Right atrium auricular region (tissue), 2 donors: ENCODE data around the gene CLEC2D. TPM values are rescaled to one million over a fixed set of nuclear protein-coding genes. Genes with fewer than 3 reads are reported as not detected.
A peak's percentile ranks its signal among the peaks of the same experiment; 100 is the strongest.
"Not testable (repeated sequence)": the region's sequence is repeated elsewhere in the genome, so short reads cannot be mapped to it uniquely, and the experiment has no call there.

ENCODE experiments used
- DNase-seq: peaks from one replicate; pipeline ENCODE4 v3.0.0-alpha.2; 2019; ENCODE audit warnings: low spot score
- H3K27ac ChIP-seq, 2 donors: fragments of 200-600 bp; sonication (generic); 1 replicate in 1 of 2; 2 replicates in 1 of 2; pipeline ENCODE4 v1.5.1; 2016 to 2019
- H3K27me3 ChIP-seq, 2 donors: fragments of 200-600 bp; sonication (generic); one replicate each; pipeline versions ENCODE4 v1.5.1 to v1.6.0; 2017 to 2019
- H3K36me3 ChIP-seq: fragments of 200-600 bp; sonication (generic); one replicate; pipeline ENCODE4 v1.5.1; 2016
- H3K4me1 ChIP-seq, 2 donors: fragments of 200-600 bp; sonication (generic); one replicate each; pipeline versions ENCODE4 v1.5.1 to v1.6.0; 2017 to 2019
- H3K4me3 ChIP-seq, 2 donors: fragments of 200-600 bp; sonication (generic); 1 replicate in 1 of 2; 2 replicates in 1 of 2; pipeline ENCODE4 v1.5.1; 2017 to 2019; ENCODE audit warnings: mild to moderate bottlenecking in 1 of 2, moderate library complexity in 1 of 2
- H3K9me3 ChIP-seq, 2 donors: fragments of 200-600 bp; sonication (generic); one replicate each; pipeline ENCODE4 v1.5.1; 2019
- CTCF ChIP-seq, 2 donors: fragments of 200-600 bp; sonication (generic); IDR thresholded peaks; one replicate each; pipeline ENCODE4 v1.5.1; 2019; ENCODE audit warnings: antibody characterized with exemption in 2 of 2
- total RNA-seq, 2 donors: library from RNA; depleted of rRNA; stranded (reverse); fragments of >200 nt; gene quantifications; one replicate each; pipeline ENCODE4 v1.1.0, GENCODE V29; 2016

Gene CLEC2D
- total RNA-seq, 2 donors from 2014 or later = 6.5 to 6.9 TPM

- no peak for TF ChIP-seq CTCF (IDR thresholded peaks at IDR 0.05)
- Histone ChIP-seq H3K4me1 (peaks cover 0 to 10% of the 10 kb centered on the region in 2 donors), H3K27ac (no peak overlapping the region)
Measured at GRCh38 chr12:9707356-9707755, 37.8 kb downstream of the CLEC2D start.

GRCh38 chr12:9707864-9708808, 38.6 kb downstream of the CLEC2D start:
- no peaks in the 10 kb centered on the region for H3K27me3 ChIP-seq
- H3K4me3 ChIP-seq = no peak overlapping the region
- H3K27ac ChIP-seq = no peak overlapping the region
- no peak for DNase-seq
- H3K4me1 ChIP-seq = peaks cover 0 to 10% of the 10 kb centered on the region in 2 donors
- no peaks in the 10 kb centered on the region for H3K9me3 ChIP-seq
- peak; percentile 36 to 80 for TF ChIP-seq CTCF (IDR thresholded peaks at IDR 0.05)
- no peaks in the 10 kb centered on the region for H3K36me3 ChIP-seq

More at GRCh38 chr12:9707356-9707755, 37.8 kb downstream of the CLEC2D start:
- Histone ChIP-seq H3K4me3 (no peak overlapping the region), H3K9me3 (no peaks in the 10 kb centered on the region), H3K36me3 (no peaks in the 10 kb centered on the region), H3K27me3 (no peaks in the 10 kb centered on the region)
- DNase-seq = no peak

GRCh38 chr12:9708853-9709252, 39.3 kb downstream of the CLEC2D start:
- DNase-seq = no peak
- H3K27me3 ChIP-seq = no peaks in the 10 kb centered on the region
- TF ChIP-seq CTCF (IDR thresholded peaks at IDR 0.05) = no peak
- no peak overlapping the region for H3K27ac ChIP-seq
- H3K4me1 ChIP-seq = peaks cover 0 to 10% of the 10 kb centered on the region in 2 donors
- no peaks in the 10 kb centered on the region for H3K9me3 ChIP-seq
- no peak overlapping the region for H3K4me3 ChIP-seq
- no peaks in the 10 kb centered on the region for H3K36me3 ChIP-seq

GRCh38 chr12:9710584-9711375, 41.3 kb downstream of the CLEC2D start:
- H3K27me3 ChIP-seq = no peaks in the 10 kb centered on the region
- no peaks in the 10 kb centered on the region for H3K36me3 ChIP-seq
- H3K9me3 ChIP-seq = no peaks in the 10 kb centered on the region
- H3K27ac ChIP-seq = no peak overlapping the region
- no peak for TF ChIP-seq CTCF (IDR thresholded peaks at IDR 0.05)
- H3K4me1 ChIP-seq = peaks cover 0 to 10% of the 10 kb centered on the region in 2 donors
- no peak for DNase-seq
- no peak overlapping the region for H3K4me3 ChIP-seq

GRCh38 chr12:9711664-9712063, 42.2 kb downstream of the CLEC2D start:
- no peak for DNase-seq
- H3K9me3 ChIP-seq = no peaks in the 10 kb centered on the region
- no peak overlapping the region for H3K4me3 ChIP-seq
- no peaks in the 10 kb centered on the region for H3K36me3 ChIP-seq
- no peak for TF ChIP-seq CTCF (IDR thresholded peaks at IDR 0.05)
- H3K27ac ChIP-seq = no peak overlapping the region
- peaks cover 0 to 10% of the 10 kb centered on the region in 2 donors for H3K4me1 ChIP-seq
- no peaks in the 10 kb centered on the region for H3K27me3 ChIP-seq

GRCh38 chr12:9713032-9713558, 43.6 kb downstream of the CLEC2D start:
- H3K27me3 ChIP-seq, DNase-seq, H3K36me3 ChIP-seq, H3K27ac ChIP-seq, H3K4me1 ChIP-seq, H3K4me3 ChIP-seq, H3K9me3 ChIP-seq: not testable (repeated sequence)
